ENCODE data around the gene ERCC1. TPM values are rescaled to one million over a fixed set of nuclear protein-coding genes. Genes with fewer than 3 reads are reported as not detected.

The ERCC1 gene
- polyA plus RNA-seq, 2 of the 4 experiments (the other 2 are of a cell fraction), result 81.7 to 93.0 TPM

- FAIRE-seq, result no peak
- no peak for TF ChIP-seq MAX (IDR thresholded peaks at IDR 0.05)
- TF ChIP-seq HDAC2 (IDR thresholded peaks at IDR 0.05), result no peak
- no peak for TF ChIP-seq RFX5 (IDR thresholded peaks at IDR 0.05)
- no peak for TF ChIP-seq EP300 (IDR thresholded peaks at IDR 0.05)
- TF ChIP-seq ZSCAN20 (CRISPR knock-in tag; IDR thresholded peaks at IDR 0.05), result no peak
- TF ChIP-seq NPAS2 (CRISPR knock-in tag; IDR thresholded peaks at IDR 0.05; ENCODE audit: borderline replicate concordance), result no peak
- no peak for TF ChIP-seq BCL3 (IDR thresholded peaks at IDR 0.05)
- TF ChIP-seq CHD2 (IDR thresholded peaks at IDR 0.05; ENCODE audit: low read length, partially characterized antibody), result no peak
- no peak for TF ChIP-seq CBX8 (IDR thresholded peaks at IDR 0.05)
- TF ChIP-seq EHF (CRISPR knock-in tag; IDR thresholded peaks at IDR 0.05), result no peak
- TF ChIP-seq KDM5A (IDR thresholded peaks at IDR 0.05), result no peak
- no peak for TF ChIP-seq RARB (CRISPR knock-in tag; IDR thresholded peaks at IDR 0.05)
- TF ChIP-seq HOXB5 (CRISPR knock-in tag; IDR thresholded peaks at IDR 0.05), result no peak
- TF ChIP-seq FOSB (CRISPR knock-in tag; IDR thresholded peaks at IDR 0.05), result no peak
- TF ChIP-seq CHD4 (IDR thresholded peaks at IDR 0.05; ENCODE audit: borderline replicate concordance), result no peak
- Histone ChIP-seq H3K4me2 (no peak overlapping the region), H3K9me3 (no peaks in the 10 kb centered on the region), H3K4me1 (peaks cover 23% of the 10 kb centered on the region), H3K4me3 (no peak overlapping the region), H3K27ac (no peak overlapping the region)
- CTCF ChIA-PET, result interaction anchor here (0.7 to 2.3 kb wide), 7 partner anchors 9 to 58 kb away, joined by 3 to 8 read pairs (median 5); no protein-coding TSS in a partner anchor
- ATAC-seq, result no peak
- POLR2A ChIA-PET, result no interaction called here
- DNase-seq (ENCODE audit: low read depth in 1 of 2, low spot score in 1 of 2), result no peak
- 89% methylated on average over 10 of the region's 10 CpGs for WGBS (ENCODE audit: missing lambda C conversion rate)
Observed at GRCh38 chr19:45420356-45420755, 3.4 kb downstream of the ERCC1 start.

GRCh38 chr19:45419895-45420294, 3.8 kb downstream of the ERCC1 start:
- ChIA-PET CTCF (interaction anchor here (0.6 to 2.3 kb wide), 7 partner anchors 8 to 59 kb away, joined by 3 to 8 read pairs (median 5); no protein-coding TSS in a partner anchor), POLR2A (no interaction called here)
- DNase-seq (ENCODE audit: low read depth in 1 of 2, low spot score in 1 of 2) (no peak), FAIRE-seq (no peak), ATAC-seq (no peak)
- H3K9me3 ChIP-seq, result no peaks in the 10 kb centered on the region
- H3K4me2 ChIP-seq, result no peak overlapping the region
- H3K4me3 ChIP-seq, result no peak overlapping the region
- H3K4me1 ChIP-seq, result peaks cover 19% of the 10 kb centered on the region; the same call in 2 of the 3 replicates
- TF ChIP-seq FOSL2 (IDR thresholded peaks at IDR 0.05), result no peak
- no peak for TF ChIP-seq FOSL2 (CRISPR knock-in tag; IDR thresholded peaks at IDR 0.05)
- TF ChIP-seq SREBF2 (IDR thresholded peaks at IDR 0.05), result no peak
- no peak for TF ChIP-seq NPAS2 (CRISPR knock-in tag; IDR thresholded peaks at IDR 0.05; ENCODE audit: borderline replicate concordance)
- no peak for TF ChIP-seq EP300 (IDR thresholded peaks at IDR 0.05)
- TF ChIP-seq FOXS1 (CRISPR knock-in tag; IDR thresholded peaks at IDR 0.05), result no peak
- no peak for TF ChIP-seq MAFK (IDR thresholded peaks at IDR 0.05; ENCODE audit: partially characterized antibody)
- no peak for TF ChIP-seq ZC3H11A (IDR thresholded peaks at IDR 0.05)
- TF ChIP-seq ESRRA (IDR thresholded peaks at IDR 0.05; ENCODE audit: borderline replicate concordance, low read length), result no peak
- TF ChIP-seq USF2 (IDR thresholded peaks at IDR 0.05), result no peak
- no CpG with 5 or more reads among the region's 3 CpGs for WGBS (ENCODE audit: missing lambda C conversion rate)
- no peak overlapping the region for H3K27ac ChIP-seq

- WGBS (ENCODE audit: missing lambda C conversion rate), result 95% methylated on average over 4 of the region's 4 CpGs
- DNase-seq (ENCODE audit: low read depth in 1 of 2, low spot score in 1 of 2) (no peak), FAIRE-seq (no peak), ATAC-seq (no peak)
- Histone ChIP-seq H3K4me3 (no peak overlapping the region), H3K4me2 (no peak overlapping the region), H3K9me3 (no peaks in the 10 kb centered on the region), H3K4me1 (peaks cover 15% of the 10 kb centered on the region; the same call in 1 of the 3 replicates), H3K27ac (no peak overlapping the region)
- POLR2A ChIA-PET, result no interaction called here
- CTCF ChIA-PET, result interaction anchor here (0.6 to 7.1 kb wide), 3 partner anchors 15 to 20 kb away, joined by 3 to 39 read pairs (median 4); no protein-coding TSS in a partner anchor
- TF ChIP-seq HMGXB4 (CRISPR knock-in tag; IDR thresholded peaks at IDR 0.05; ENCODE audit: borderline replicate concordance), result no peak
- TF ChIP-seq HOXB13 (CRISPR knock-in tag; IDR thresholded peaks at IDR 0.05; ENCODE audit: low read depth), result no peak
- TF ChIP-seq CHD4 (IDR thresholded peaks at IDR 0.05; ENCODE audit: borderline replicate concordance), result no peak
- TF ChIP-seq HDAC2 (IDR thresholded peaks at IDR 0.05), result no peak
- no peak for TF ChIP-seq PBX3 (IDR thresholded peaks at IDR 0.05)
- TF ChIP-seq E2F6 (IDR thresholded peaks at IDR 0.05; ENCODE audit: borderline replicate concordance, low read depth), result no peak
- TF ChIP-seq FOXS1 (CRISPR knock-in tag; IDR thresholded peaks at IDR 0.05), result no peak
- TF ChIP-seq HEYL (CRISPR knock-in tag; IDR thresholded peaks at IDR 0.05), result no peak
- TF ChIP-seq SMC3 (IDR thresholded peaks at IDR 0.05), result no peak
- TF ChIP-seq TFCP2L1 (CRISPR knock-in tag; IDR thresholded peaks at IDR 0.05), result no peak
- TF ChIP-seq MAX (IDR thresholded peaks at IDR 0.05), result no peak
- no peak for TF ChIP-seq KDM1A (IDR thresholded peaks at IDR 0.05; ENCODE audit: low read depth)
- TF ChIP-seq SREBF2 (IDR thresholded peaks at IDR 0.05), result no peak
- no peak for TF ChIP-seq KDM5A (IDR thresholded peaks at IDR 0.05)
- TF ChIP-seq RARB (CRISPR knock-in tag; IDR thresholded peaks at IDR 0.05), result no peak
Observed at GRCh38 chr19:45419396-45419795, 4.3 kb downstream of the ERCC1 start.

All from A549 (cell line).